ENCODE results near the gene RBSN. TPM values are rescaled to one million over a fixed set of nuclear protein-coding genes. Genes with fewer than 3 reads are reported as not detected.

Gene RBSN
- total and polyA plus RNA-seq, 2 donors from 2014 or later = 5.7 to 24.0 TPM

DNA sequence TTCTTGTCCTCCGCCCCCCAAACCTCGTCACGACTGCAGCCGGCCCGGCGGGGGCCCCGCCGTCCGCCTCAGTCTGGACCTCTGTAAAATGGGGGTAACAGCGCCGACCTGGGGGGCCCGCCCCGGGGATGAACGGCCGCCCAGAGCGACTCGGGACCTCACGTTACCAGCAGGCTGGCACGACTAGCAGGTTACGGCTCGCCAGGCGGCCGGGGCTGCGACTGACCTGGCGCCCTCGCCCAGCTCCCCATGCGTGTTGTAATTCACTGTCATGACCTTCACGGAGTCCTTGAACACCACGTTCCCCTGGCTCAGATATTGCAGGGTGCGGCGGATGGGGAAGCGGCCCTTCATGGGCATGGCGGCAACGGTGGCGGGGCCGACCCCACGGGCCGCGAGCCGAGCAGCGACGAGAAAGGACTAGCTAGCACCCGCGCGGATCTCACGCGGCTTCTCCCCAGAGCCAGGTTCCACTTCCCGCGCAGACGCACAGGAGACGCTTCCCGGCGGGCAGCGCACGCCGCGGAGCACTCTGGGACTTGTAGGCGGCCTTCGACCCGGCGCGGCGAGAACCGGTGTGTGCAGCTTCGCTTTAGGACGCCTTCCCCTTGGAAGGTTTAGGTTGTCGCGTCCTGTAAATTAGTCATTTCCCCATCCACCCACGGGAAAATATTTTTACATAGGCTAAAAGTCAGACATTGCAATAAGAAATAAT, 34.0 kb downstream of the RBSN start, which contains the start of gene MRPS25:
TSS of gene MRPS25 (minus strand) at position 481 of the 715 bp plus-strand sequence. CDS start at position 360, 121 bp downstream.
- Histone ChIP-seq H3K27me3 (ENCODE audit: control insufficient read depth, insufficient read depth, low read length) (no peaks in the 10 kb centered on the region), H3K4me1 (ENCODE audit: control insufficient read depth in 2 of 3, insufficient read depth in 2 of 3, low read depth in 1 of 3, low read length in 3 of 3) (peaks cover 0 to 14% (median 12%) of the 10 kb centered on the region in 3 donors), H3K27ac (ENCODE audit: low read depth in 2 of 2, low read length in 2 of 2) (peak within 1 kb of the TSS; percentile 90 to 96), H3K36me3 (ENCODE audit: control insufficient read depth in 2 of 3, insufficient read depth in 3 of 3, low read length in 3 of 3) (no peaks in the 10 kb centered on the region), H3K4me3 (ENCODE audit: low read length in 3 of 3) (peak within 1 kb of the TSS; percentile 74 to 95 (median 89)), H3K9ac (ENCODE audit: low read length in 3 of 3) (peak within 1 kb of the TSS; percentile 75 to 93 (median 78)), H3K9me3 (ENCODE audit: control insufficient read depth in 2 of 3, insufficient read depth in 1 of 3, low read length in 3 of 3) (no peaks in the 10 kb centered on the region)
- FAIRE-seq = no peak
- no peak for TF ChIP-seq CTCF (IDR thresholded peaks at IDR 0.05; ENCODE audit: borderline replicate concordance, extremely low read depth, insufficient read depth)
- intact Hi-C loops (cut with DNase I) = no loop called here
- DNase-seq = peak; percentile 91 to 97 (median 95)

GRCh38 chr3:15064299-15064834, 34.6 kb downstream of the RBSN start:
- Histone ChIP-seq H3K36me3 (ENCODE audit: control insufficient read depth in 2 of 3, insufficient read depth in 3 of 3, low read length in 3 of 3) (no peaks in the 10 kb centered on the region), H3K27me3 (ENCODE audit: control insufficient read depth, insufficient read depth, low read length) (no peaks in the 10 kb centered on the region), H3K27ac (ENCODE audit: low read depth in 2 of 2, low read length in 2 of 2) (peak overlapping the region; percentile 90 to 96), H3K4me3 (ENCODE audit: low read length in 3 of 3) (peak overlapping the region; percentile 74 to 95 (median 89)), H3K9me3 (ENCODE audit: control insufficient read depth in 2 of 3, insufficient read depth in 1 of 3, low read length in 3 of 3) (no peaks in the 10 kb centered on the region), H3K4me1 (ENCODE audit: control insufficient read depth in 2 of 3, insufficient read depth in 2 of 3, low read depth in 1 of 3, low read length in 3 of 3) (peaks cover 0 to 14% (median 12%) of the 10 kb centered on the region in 3 donors), H3K9ac (ENCODE audit: low read length in 3 of 3) (peak overlapping the region; percentile 51 to 93 (median 78))
- intact Hi-C loops (cut with DNase I) = no loop called here
- no peak for FAIRE-seq
- peak in 4 of 5 donors; percentile 21 to 55 (median 34) for DNase-seq
- TF ChIP-seq CTCF (IDR thresholded peaks at IDR 0.05; ENCODE audit: borderline replicate concordance, extremely low read depth, insufficient read depth) = no peak

GRCh38 chr3:15063656-15064286, 35.2 kb downstream of the RBSN start:
- Histone ChIP-seq H3K27ac (ENCODE audit: low read depth in 2 of 2, low read length in 2 of 2) (no peak overlapping the region), H3K36me3 (ENCODE audit: control insufficient read depth in 2 of 3, insufficient read depth in 3 of 3, low read length in 3 of 3) (peaks cover 0 to 5% (median 4%) of the 10 kb centered on the region in 3 donors), H3K9me3 (ENCODE audit: control insufficient read depth in 2 of 3, insufficient read depth in 1 of 3, low read length in 3 of 3) (no peaks in the 10 kb centered on the region), H3K9ac (ENCODE audit: low read length in 3 of 3) (peak overlapping the region; percentile 51 to 93 (median 78)), H3K4me1 (ENCODE audit: control insufficient read depth in 2 of 3, insufficient read depth in 2 of 3, low read depth in 1 of 3, low read length in 3 of 3) (peaks cover 0 to 14% (median 12%) of the 10 kb centered on the region in 3 donors), H3K27me3 (ENCODE audit: control insufficient read depth, insufficient read depth, low read length) (no peaks in the 10 kb centered on the region), H3K4me3 (ENCODE audit: low read length in 3 of 3) (peak overlapping the region; percentile 74 to 95 (median 89))
- no peak for TF ChIP-seq CTCF (IDR thresholded peaks at IDR 0.05; ENCODE audit: borderline replicate concordance, extremely low read depth, insufficient read depth)
- FAIRE-seq (no peak), DNase-seq (peak in 1 of 5 donors; percentile 49)
- intact Hi-C loops (cut with DNase I) = no loop called here

All from kidney (tissue), 14 donors.